ENCODE data around the gene SIRT4. TPM values are rescaled to one million over a fixed set of nuclear protein-coding genes. Genes with fewer than 3 reads are reported as not detected.

SIRT4 gene
- total and polyA plus RNA-seq, 2 of the 13 experiments (the other 11 are each of a cell fraction or from before 2014, with no cell fraction given) = 3.4 to 5.8 TPM

DNA sequence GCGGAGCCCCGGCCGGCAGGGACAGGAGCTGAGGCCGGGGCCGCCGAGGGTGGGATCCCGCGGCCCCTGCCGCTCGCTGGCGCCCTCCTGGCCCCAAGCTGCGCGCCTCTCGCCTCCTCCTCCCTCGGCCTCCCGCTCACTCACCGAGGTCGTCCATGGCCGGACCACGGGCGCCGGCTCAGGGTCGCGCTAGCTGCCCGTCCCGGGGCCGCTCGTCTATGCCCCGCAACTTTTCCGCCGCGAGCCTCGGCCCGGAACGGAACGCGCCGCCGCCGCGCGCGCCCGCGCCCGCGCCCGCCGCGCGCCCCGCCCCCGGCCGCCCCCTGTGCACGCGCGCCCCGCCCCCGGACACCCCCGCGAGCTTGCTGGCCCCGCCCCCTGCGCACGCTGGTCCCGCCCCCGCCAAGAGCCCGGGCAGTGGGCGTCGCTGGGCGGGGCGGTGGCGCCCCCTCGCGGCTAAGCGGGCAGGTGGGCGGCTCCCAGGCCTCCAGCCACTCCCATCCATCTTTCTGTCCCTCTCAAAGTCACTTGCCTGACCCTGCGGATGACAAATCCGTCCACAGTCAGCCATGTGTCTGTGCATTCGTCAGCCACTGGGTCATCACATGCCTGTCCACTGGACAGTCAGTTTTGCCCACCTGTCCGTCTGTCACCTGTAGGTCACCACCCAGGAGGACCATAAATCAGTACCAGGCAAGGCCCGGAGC is 36.5 kb upstream of the SIRT4 start, which contains the start of gene PXN (continued):
- TF ChIP-seq ZNF331 (CRISPR knock-in tag; IDR thresholded peaks at IDR 0.05) (0 out of 2 replicates have a peak, but pooled peaks have one; percentile 9), ZNF430 (CRISPR knock-in tag; IDR thresholded peaks at IDR 0.05) (no peak), ZNF468 (CRISPR knock-in tag; IDR thresholded peaks at IDR 0.05) (no peak), SYNCRIP (IDR thresholded peaks at IDR 0.05; ENCODE audit: insufficient read depth, low read depth, low read length) (no peak), HDAC2 (CRISPR knock-in tag; IDR thresholded peaks at IDR 0.05) (peak; percentile 39; the same call in 1 of the 2 replicates), SATB2 (CRISPR knock-in tag; IDR thresholded peaks at IDR 0.05) (no peak), ZNF788 (CRISPR knock-in tag; IDR thresholded peaks at IDR 0.05; ENCODE audit: borderline replicate concordance) (peak; percentile 24; the same call in 1 of the 2 replicates), ZNF274 (CRISPR knock-in tag; IDR thresholded peaks at IDR 0.05) (no peak), ZNF577 (CRISPR knock-in tag; IDR thresholded peaks at IDR 0.05; ENCODE audit: borderline replicate concordance, low read depth) (no peak)
- TF ChIP-seq, protein P1, sequence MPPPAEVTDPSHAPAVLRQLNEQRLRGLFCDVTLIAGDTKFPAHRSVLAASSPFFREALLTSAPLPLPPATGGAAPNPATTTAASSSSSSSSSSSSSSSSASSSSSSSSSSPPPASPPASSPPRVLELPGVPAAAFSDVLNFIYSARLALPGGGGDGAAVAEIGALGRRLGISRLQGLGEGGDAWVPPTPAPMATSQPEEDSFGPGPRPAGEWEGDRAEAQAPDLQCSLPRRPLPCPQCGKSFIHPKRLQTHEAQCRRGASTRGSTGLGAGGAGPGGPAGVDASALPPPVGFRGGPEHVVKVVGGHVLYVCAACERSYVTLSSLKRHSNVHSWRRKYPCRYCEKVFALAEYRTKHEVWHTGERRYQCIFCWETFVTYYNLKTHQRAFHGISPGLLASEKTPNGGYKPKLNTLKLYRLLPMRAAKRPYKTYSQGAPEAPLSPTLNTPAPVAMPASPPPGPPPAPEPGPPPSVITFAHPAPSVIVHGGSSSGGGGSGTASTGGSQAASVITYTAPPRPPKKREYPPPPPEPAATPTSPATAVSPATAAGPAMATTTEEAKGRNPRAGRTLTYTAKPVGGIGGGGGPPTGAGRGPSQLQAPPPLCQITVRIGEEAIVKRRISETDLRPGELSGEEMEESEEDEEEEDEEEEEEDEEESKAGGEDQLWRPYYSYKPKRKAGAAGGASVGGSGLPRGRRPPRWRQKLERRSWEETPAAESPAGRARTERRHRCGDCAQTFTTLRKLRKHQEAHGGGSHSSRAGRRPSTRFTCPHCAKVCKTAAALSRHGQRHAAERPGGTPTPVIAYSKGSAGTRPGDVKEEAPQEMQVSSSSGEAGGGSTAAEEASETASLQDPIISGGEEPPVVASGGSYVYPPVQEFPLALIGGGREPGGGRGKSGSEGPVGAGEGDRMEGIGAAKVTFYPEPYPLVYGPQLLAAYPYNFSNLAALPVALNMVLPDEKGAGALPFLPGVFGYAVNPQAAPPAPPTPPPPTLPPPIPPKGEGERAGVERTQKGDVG (CRISPR knock-in tag; IDR thresholded peaks at IDR 0.05; ENCODE audit: borderline replicate concordance) = no peak
- TF ChIP-seq, protein P2, sequence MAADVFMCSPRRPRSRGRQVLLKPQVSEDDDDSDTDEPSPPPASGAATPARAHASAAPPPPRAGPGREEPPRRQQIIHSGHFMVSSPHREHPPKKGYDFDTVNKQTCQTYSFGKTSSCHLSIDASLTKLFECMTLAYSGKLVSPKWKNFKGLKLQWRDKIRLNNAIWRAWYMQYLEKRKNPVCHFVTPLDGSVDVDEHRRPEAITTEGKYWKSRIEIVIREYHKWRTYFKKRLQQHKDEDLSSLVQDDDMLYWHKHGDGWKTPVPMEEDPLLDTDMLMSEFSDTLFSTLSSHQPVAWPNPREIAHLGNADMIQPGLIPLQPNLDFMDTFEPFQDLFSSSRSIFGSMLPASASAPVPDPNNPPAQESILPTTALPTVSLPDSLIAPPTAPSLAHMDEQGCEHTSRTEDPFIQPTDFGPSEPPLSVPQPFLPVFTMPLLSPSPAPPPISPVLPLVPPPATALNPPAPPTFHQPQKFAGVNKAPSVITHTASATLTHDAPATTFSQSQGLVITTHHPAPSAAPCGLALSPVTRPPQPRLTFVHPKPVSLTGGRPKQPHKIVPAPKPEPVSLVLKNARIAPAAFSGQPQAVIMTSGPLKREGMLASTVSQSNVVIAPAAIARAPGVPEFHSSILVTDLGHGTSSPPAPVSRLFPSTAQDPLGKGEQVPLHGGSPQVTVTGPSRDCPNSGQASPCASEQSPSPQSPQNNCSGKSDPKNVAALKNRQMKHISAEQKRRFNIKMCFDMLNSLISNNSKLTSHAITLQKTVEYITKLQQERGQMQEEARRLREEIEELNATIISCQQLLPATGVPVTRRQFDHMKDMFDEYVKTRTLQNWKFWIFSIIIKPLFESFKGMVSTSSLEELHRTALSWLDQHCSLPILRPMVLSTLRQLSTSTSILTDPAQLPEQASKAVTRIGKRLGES (CRISPR knock-in tag; IDR thresholded peaks at IDR 0.05; ENCODE audit: borderline replicate concordance) = no peak

All from HepG2 (cell line).